Kidney (tissue), 14 donors: ENCODE data around the gene HSPG2. TPM values are rescaled to one million over a fixed set of nuclear protein-coding genes. Genes with fewer than 3 reads are reported as not detected.

Source experiments
- DNase-seq, 5 donors: peaks; one replicate each; pipeline ENCODE4 v3.0.0-alpha.2; 2013 to 2020
- FAIRE-seq: peaks from 2 replicates; lab custom pipeline; 2012; peaks lifted over from hg19 to GRCh38; lab: Jason Lieb, UNC
- H3K27ac ChIP-seq, 2 donors: one replicate each; pipeline ENCODE4 v1.7.0; 2013; ENCODE audit warnings: low read depth in 2 of 2, low read length in 2 of 2, inconsistent platforms in 1 of 2
- H3K27me3 ChIP-seq: one replicate; pipeline ENCODE4 v1.7.1; 2013; ENCODE audit warnings: low read length, inconsistent platforms; ENCODE audit not compliant: control insufficient read depth, insufficient read depth
- H3K36me3 ChIP-seq, 3 donors: one replicate each; pipeline versions ENCODE4 v1.7.0 to v1.7.1; 2013; ENCODE audit warnings: low read length in 3 of 3, control low read depth in 1 of 3, inconsistent platforms in 1 of 3; ENCODE audit not compliant: insufficient read depth in 3 of 3, control insufficient read depth in 2 of 3
- H3K4me1 ChIP-seq, 3 donors: one replicate each; pipeline versions ENCODE4 v1.7.0 to v1.7.1; 2013; ENCODE audit warnings: low read length in 3 of 3, inconsistent platforms in 1 of 3, low read depth in 1 of 3; ENCODE audit not compliant: control insufficient read depth in 2 of 3, insufficient read depth in 2 of 3
- H3K4me3 ChIP-seq, 3 donors: one replicate each; pipeline versions ENCODE4 v1.7.0 to v1.8.1; 2013; ENCODE audit warnings: low read length in 3 of 3, control low read depth in 1 of 3, inconsistent platforms in 1 of 3
- H3K9ac ChIP-seq, 3 donors: one replicate each; pipeline versions ENCODE4 v1.7.0 to v1.7.1; 2013; ENCODE audit warnings: low read length in 3 of 3, control low read depth in 1 of 3, inconsistent platforms in 1 of 3
- H3K9me3 ChIP-seq, 3 donors: one replicate each; pipeline versions ENCODE4 v1.7.0 to v1.7.1; 2013; ENCODE audit warnings: low read length in 3 of 3, control low read depth in 1 of 3, inconsistent platforms in 1 of 3; ENCODE audit not compliant: control insufficient read depth in 2 of 3, insufficient read depth in 1 of 3
- intact Hi-C: fragments of 100-400 bp; cut with DNase I; formaldehyde crosslinking; loops from one replicate; pipeline ENCODE4 v1.11.1; 2022
- polyA plus RNA-seq: library from polyadenylated mRNA; stranded (reverse); fragments of 350-450 nt; fragmentation: Illumina TruSeq; extraction: RNeasy Lipid Tissue Mini Kit (QIAGEN cat#74804); gene quantifications from one replicate; pipeline ENCODE4 v1.2.3, GENCODE V29; 2014; ENCODE audit warnings: low read depth, low replicate concordance; ENCODE audit not compliant: insufficient read depth
- total RNA-seq: library from RNA; stranded (reverse); fragmentation: NEBNext Ultra II Directional; extraction: Animal tissue kit (Norgen Biotek cat#: 25700); gene quantifications from one replicate; pipeline ENCODE4 v1.2.1, GENCODE V29; 2021
- TF ChIP-seq, protein P1 (sequence below): IDR thresholded peaks from 3 replicates; pipeline ENCODE4 v1.5.1; 2012; ENCODE audit warnings: mild to moderate bottlenecking, moderate library complexity, borderline replicate concordance; ENCODE audit not compliant: insufficient read depth; ENCODE audit errors: extremely low read depth
- donor health status: control.
- donor health status: control.
- donor health status: control.
- donor health status: control.
- donor health status: control.
- donor health status: DM: yes; HTN: yes; CAD: no.
- donor health status: Normal renal cell carcinoma (clear cell type).

The HSPG2 gene
- total and polyA plus RNA-seq, 2 donors from 2014 or later, result 60.4 to 510 TPM

DNA sequence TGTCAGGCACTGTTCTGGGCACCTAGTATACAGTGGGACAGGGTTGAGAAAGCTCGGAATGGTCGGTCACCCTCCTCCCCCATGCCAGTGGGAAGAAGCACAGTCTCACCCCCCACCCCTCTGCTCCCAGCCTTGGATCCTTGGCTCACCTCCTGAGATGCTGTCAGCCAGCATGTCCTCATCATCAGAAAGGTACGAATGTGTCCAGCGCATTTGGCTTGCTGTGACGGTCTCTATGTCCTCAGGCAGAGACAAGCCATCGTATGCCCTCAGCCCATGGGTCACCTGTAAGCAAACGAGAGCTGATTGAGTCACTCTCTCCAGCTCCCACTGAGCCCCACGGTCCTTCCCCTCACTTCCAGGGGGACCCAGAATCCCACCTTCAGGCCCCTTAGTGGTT is 41.1 kb downstream of the HSPG2 start:
- DNase-seq (no peak), FAIRE-seq (no peak)
- TF ChIP-seq, protein P1, sequence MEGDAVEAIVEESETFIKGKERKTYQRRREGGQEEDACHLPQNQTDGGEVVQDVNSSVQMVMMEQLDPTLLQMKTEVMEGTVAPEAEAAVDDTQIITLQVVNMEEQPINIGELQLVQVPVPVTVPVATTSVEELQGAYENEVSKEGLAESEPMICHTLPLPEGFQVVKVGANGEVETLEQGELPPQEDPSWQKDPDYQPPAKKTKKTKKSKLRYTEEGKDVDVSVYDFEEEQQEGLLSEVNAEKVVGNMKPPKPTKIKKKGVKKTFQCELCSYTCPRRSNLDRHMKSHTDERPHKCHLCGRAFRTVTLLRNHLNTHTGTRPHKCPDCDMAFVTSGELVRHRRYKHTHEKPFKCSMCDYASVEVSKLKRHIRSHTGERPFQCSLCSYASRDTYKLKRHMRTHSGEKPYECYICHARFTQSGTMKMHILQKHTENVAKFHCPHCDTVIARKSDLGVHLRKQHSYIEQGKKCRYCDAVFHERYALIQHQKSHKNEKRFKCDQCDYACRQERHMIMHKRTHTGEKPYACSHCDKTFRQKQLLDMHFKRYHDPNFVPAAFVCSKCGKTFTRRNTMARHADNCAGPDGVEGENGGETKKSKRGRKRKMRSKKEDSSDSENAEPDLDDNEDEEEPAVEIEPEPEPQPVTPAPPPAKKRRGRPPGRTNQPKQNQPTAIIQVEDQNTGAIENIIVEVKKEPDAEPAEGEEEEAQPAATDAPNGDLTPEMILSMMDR, result no peak
- Histone ChIP-seq H3K9ac (no peak overlapping the region), H3K27me3 (no peaks in the 10 kb centered on the region), H3K36me3 (no peaks in the 10 kb centered on the region), H3K4me1 (peaks cover 0 to 39% (median 6%) of the 10 kb centered on the region in 3 donors), H3K9me3 (no peaks in the 10 kb centered on the region), H3K4me3 (no peak overlapping the region), H3K27ac (no peak overlapping the region)
- intact Hi-C loops, result no loop called here

DNA sequence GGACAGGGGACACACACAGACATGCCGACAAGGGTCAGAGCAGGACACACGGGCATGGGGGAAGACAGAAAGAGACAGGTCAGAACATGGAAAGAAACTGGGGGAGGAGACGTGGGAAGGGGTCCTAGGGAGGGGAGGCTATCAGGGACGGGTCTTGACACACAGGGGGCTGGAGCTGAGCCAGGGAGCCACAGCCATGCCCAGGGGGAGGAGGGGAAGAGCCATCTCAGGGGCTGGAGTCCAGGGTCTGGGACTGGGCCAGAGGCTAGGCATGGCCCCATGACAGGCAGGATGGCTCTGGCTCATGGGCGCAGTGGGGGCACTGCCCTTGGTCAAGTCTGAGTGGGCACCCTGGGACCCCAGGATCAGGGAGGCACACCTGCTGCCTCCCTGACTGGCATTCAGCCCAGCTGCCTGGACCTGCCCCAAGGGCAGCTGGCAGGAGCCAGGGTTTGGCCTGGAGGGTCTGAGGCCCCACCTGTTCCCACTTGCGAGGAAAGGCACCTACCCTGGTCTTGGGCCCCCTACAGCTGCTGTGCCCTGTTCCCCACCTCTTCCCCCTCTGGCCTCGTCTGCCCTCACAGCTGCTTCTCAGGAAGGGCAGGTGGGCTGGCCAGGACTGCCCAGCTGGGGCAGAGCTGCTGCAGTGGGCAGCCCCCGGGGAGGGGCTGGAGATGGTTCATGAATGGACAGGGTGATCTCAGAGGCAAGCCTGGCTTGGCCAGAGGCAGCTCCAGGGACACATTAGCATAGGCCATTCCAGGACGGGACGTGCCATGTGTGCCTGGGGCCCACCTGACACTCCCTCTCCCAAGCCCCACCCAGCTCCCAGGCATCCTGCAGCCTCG is 42.9 kb downstream of the HSPG2 start:
- no peaks in the 10 kb centered on the region for H3K27me3 ChIP-seq
- TF ChIP-seq, protein P1, result no peak
- DNase-seq, result no peak
- no peak for FAIRE-seq
- H3K36me3 ChIP-seq, result no peaks in the 10 kb centered on the region
- intact Hi-C loops, result no loop called here
- H3K9ac ChIP-seq, result no peak overlapping the region
- no peak overlapping the region for H3K27ac ChIP-seq
- peaks cover 0 to 25% (median 6%) of the 10 kb centered on the region in 3 donors for H3K4me1 ChIP-seq
- H3K9me3 ChIP-seq, result no peaks in the 10 kb centered on the region
- no peak overlapping the region for H3K4me3 ChIP-seq

DNA sequence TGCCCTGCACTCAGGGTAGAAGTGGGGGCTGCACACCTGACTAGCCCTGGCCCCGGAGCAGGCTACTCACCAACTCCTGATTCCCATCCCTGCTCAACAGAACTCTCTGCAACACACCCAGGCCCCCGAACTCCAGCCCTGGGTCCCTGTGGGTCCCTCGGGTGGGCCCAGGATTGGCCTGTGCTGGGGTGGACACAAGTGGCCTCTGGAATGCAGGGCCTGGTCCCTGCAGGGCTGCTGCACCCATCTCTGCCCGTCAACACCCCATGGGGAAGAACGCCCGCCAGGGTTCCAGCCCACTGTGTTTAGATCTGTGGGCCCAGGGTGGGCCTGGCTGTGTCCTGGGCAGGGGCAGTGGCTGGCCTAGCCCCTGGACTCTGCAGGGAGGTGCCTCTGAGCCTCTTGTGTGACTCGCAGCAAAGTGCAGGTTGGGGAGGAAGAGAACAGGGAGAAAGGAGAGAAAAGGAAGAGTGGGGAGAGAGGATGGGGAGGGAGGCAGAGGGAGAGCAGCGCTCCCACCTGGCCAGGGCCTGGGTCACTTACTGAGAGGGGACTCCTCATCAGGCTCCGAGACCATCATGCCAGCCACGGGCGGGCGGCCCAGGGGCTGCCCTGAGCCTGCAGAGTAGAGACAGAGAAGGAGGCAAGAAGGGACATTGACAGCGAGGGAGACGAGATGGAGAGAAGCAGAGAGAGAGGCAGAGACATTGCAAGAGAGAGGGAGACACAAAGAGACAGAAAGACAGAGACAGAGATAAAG is 43.9 kb downstream of the HSPG2 start:
- TF ChIP-seq, protein P1, result no peak
- no peaks in the 10 kb centered on the region for H3K27me3 ChIP-seq
- no peak overlapping the region for H3K4me3 ChIP-seq
- no peak overlapping the region for H3K9ac ChIP-seq
- FAIRE-seq (no peak), DNase-seq (no peak)
- H3K36me3 ChIP-seq, result no peaks in the 10 kb centered on the region
- no peak overlapping the region for H3K27ac ChIP-seq
- intact Hi-C loops, result no loop called here
- no peaks in the 10 kb centered on the region for H3K9me3 ChIP-seq
- peaks cover 0 to 16% (median 6%) of the 10 kb centered on the region in 3 donors for H3K4me1 ChIP-seq
